H1 (cell line): ENCODE results near the gene PSMD9. TPM values are rescaled to one million over a fixed set of nuclear protein-coding genes. Genes with fewer than 3 reads are reported as not detected.

ENCODE experiments used
- CTCF ChIA-PET: fragments of 300-600 bp; sonication (Branson Sonifier 250); formaldehyde crosslinking; loops from one replicate; lab custom pipeline; 2021; ENCODE audit not compliant: partially characterized antibody; lab: Charles Lee
- POLR2A ChIA-PET: fragments of 300-600 bp; sonication (Branson Sonifier 250); formaldehyde crosslinking; loops from one replicate; lab custom pipeline; 2021; ENCODE audit warnings: inconsistent platforms; ENCODE audit not compliant: partially characterized antibody; lab: Charles Lee
- DNase-seq, 2 experiments: peaks; one replicate each; pipeline versions ENCODE4 v3.0.0 to v3.0.0-alpha.2; 2010 to 2022; ENCODE audit warnings: low spot score in 2 of 2, low read depth in 1 of 2, mixed read lengths in 1 of 2
- FAIRE-seq: peaks from 2 replicates; lab custom pipeline; 2011; peaks lifted over from hg19 to GRCh38; lab: Jason Lieb, UNC
- H2AFZ ChIP-seq: 2 replicates; pipeline ENCODE4 v1.8.1; 2012; ENCODE audit warnings: low read length, inconsistent platforms
- H2AK5ac ChIP-seq: 2 replicates; pipeline ENCODE4 v1.6.1; 2013; ENCODE audit warnings: low read depth, low read length
- H2BK120ac ChIP-seq: replicated peaks from 2 replicates; pipeline ENCODE3; 2013; ENCODE audit warnings: low read depth, low read length, inconsistent platforms
- H2BK12ac ChIP-seq: 2 replicates; pipeline ENCODE4 v1.6.1; 2013; ENCODE audit warnings: low read depth, low read length
- H2BK15ac ChIP-seq: 2 replicates; pipeline ENCODE4 v1.6.1; 2013; ENCODE audit warnings: low read length
- H2BK20ac ChIP-seq: 2 replicates; pipeline ENCODE4 v1.6.1; 2013; ENCODE audit warnings: low read length
- H2BK5ac ChIP-seq: 2 replicates; pipeline ENCODE4 v1.6.1; 2013; ENCODE audit warnings: low read depth, low read length
- H3K14ac ChIP-seq: 2 replicates; pipeline ENCODE4 v1.6.1; 2013; ENCODE audit warnings: inconsistent platforms; ENCODE audit not compliant: insufficient read length
- H3K18ac ChIP-seq: 2 replicates; pipeline ENCODE4 v1.6.1; 2013; ENCODE audit warnings: low read length; ENCODE audit errors: extremely low read depth
- H3K23ac ChIP-seq: 2 replicates; pipeline ENCODE4 v1.6.1; 2013; ENCODE audit warnings: inconsistent platforms; ENCODE audit not compliant: insufficient read length
- H3K23me2 ChIP-seq: 2 replicates; pipeline ENCODE4 v1.6.1; 2013; ENCODE audit warnings: low read depth, low read length
- H3K27ac ChIP-seq: 2 replicates; pipeline ENCODE4 v1.6.1; 2011; ENCODE audit warnings: low read depth, low read length, inconsistent platforms
- H3K27me3 ChIP-seq, 4 experiments: replicated peaks in 1 of 4; 1 replicate in 1 of 4; 2 replicates in 3 of 4; pipeline versions ENCODE4 v1.6.1 to v1.8.1; 2011 to 2013; ENCODE audit warnings: low read length in 3 of 4, mild to moderate bottlenecking in 3 of 4, inconsistent platforms in 2 of 4, mixed read lengths in 2 of 4, moderate library complexity in 1 of 4; ENCODE audit not compliant: control insufficient read depth in 3 of 4, insufficient read depth in 3 of 4; ENCODE audit errors: extremely low read depth in 1 of 4
- H3K36me3 ChIP-seq, 4 experiments: 2 replicates each; pipeline versions ENCODE4 v1.6.1 to v1.8.1; 2011 to 2013; ENCODE audit warnings: mild to moderate bottlenecking in 4 of 4, low read length in 3 of 4, moderate library complexity in 2 of 4, control low read depth in 1 of 4, inconsistent platforms in 1 of 4; ENCODE audit not compliant: insufficient read depth in 4 of 4, control insufficient read depth in 2 of 4
- H3K4ac ChIP-seq: replicated peaks from 2 replicates; pipeline ENCODE3; 2013; ENCODE audit warnings: low read length, low read depth, mixed read lengths, inconsistent platforms; ENCODE audit not compliant: insufficient read length
- H3K4me1 ChIP-seq, 4 experiments: replicated peaks in 1 of 4; 1 replicate in 1 of 4; 2 replicates in 3 of 4; pipeline versions ENCODE4 v1.6.1 to v1.8.1; 2011 to 2013; ENCODE audit warnings: low read length in 3 of 4, inconsistent platforms in 2 of 4, mixed read lengths in 1 of 4; ENCODE audit not compliant: insufficient read depth in 4 of 4, control insufficient read depth in 3 of 4
- H3K4me2 ChIP-seq, 2 experiments: 2 replicates each; pipeline versions ENCODE4 v1.6.1 to v1.8.1; 2011 to 2013; ENCODE audit warnings: low read depth in 2 of 2, low read length in 2 of 2, control low read depth in 1 of 2, inconsistent platforms in 1 of 2, mild to moderate bottlenecking in 1 of 2; ENCODE audit not compliant: insufficient read depth in 1 of 2
- H3K4me3 ChIP-seq, 4 experiments: fragments of 200-600, 300-600 bp in 1 of 4; sonication (generic), shearing (Covaris generic), sonication (Bioruptor Twin) in 1 of 4; 2 replicates each; pipeline versions ENCODE4 v1.5.1 to v1.8.1; 2011 to 2016; ENCODE audit warnings: low read length in 4 of 4, low read depth in 3 of 4, control low read depth in 2 of 4, inconsistent platforms in 2 of 4, mild to moderate bottlenecking in 2 of 4, mixed read lengths in 1 of 4, moderate library complexity in 1 of 4; ENCODE audit not compliant: insufficient read depth in 2 of 4; ENCODE audit errors: extremely low read depth in 1 of 4
- H3K56ac ChIP-seq: replicated peaks from 2 replicates; pipeline ENCODE3; 2013; ENCODE audit warnings: low read depth, mild to moderate bottlenecking, mixed read lengths, low read length, inconsistent platforms; ENCODE audit not compliant: insufficient read length
- H3K79me1 ChIP-seq: 2 replicates; pipeline ENCODE4 v1.6.1; 2013; ENCODE audit warnings: low read depth, low read length, control low read depth
- H3K79me2 ChIP-seq, 2 experiments: 2 replicates each; pipeline versions ENCODE4 v1.6.1 to v1.8.1; 2012 to 2013; ENCODE audit warnings: low read length in 2 of 2, mild to moderate bottlenecking in 2 of 2, inconsistent platforms in 1 of 2; ENCODE audit not compliant: insufficient read depth in 2 of 2, control insufficient read depth in 1 of 2
- H3K9ac ChIP-seq, 4 experiments: replicated peaks in 1 of 4; 1 replicate in 1 of 4; 2 replicates in 3 of 4; pipeline versions ENCODE4 v1.6.1 to v1.8.1; 2011 to 2013; ENCODE audit warnings: low read depth in 3 of 4, low read length in 3 of 4, control low read depth in 2 of 4, mild to moderate bottlenecking in 2 of 4, moderate library complexity in 2 of 4, inconsistent platforms in 1 of 4; ENCODE audit errors: extremely low read depth in 1 of 4
- H3K9me3 ChIP-seq, 2 experiments: 2 replicates each; pipeline versions ENCODE4 v1.6.1 to v1.8.1; 2012 to 2013; ENCODE audit warnings: mild to moderate bottlenecking in 2 of 2, moderate library complexity in 2 of 2, control low read depth in 1 of 2, inconsistent platforms in 1 of 2, low read depth in 1 of 2, low read length in 1 of 2, mixed read lengths in 1 of 2; ENCODE audit not compliant: insufficient read depth in 2 of 2
- H4K20me1 ChIP-seq, 2 experiments: replicated peaks in 1 of 2; 2 replicates each; pipeline versions ENCODE3 to v1.8.1; 2011 to 2013; ENCODE audit warnings: inconsistent platforms in 2 of 2, low read length in 2 of 2, mild to moderate bottlenecking in 1 of 2; ENCODE audit not compliant: insufficient read depth in 2 of 2, control insufficient read depth in 1 of 2
- H4K5ac ChIP-seq: 2 replicates; pipeline ENCODE4 v1.6.1; 2013; ENCODE audit warnings: low read length, low read depth, mixed read lengths, inconsistent platforms; ENCODE audit not compliant: insufficient read length
- H4K8ac ChIP-seq: 2 replicates; pipeline ENCODE4 v1.8.0; 2013; ENCODE audit warnings: mild to moderate bottlenecking, moderate library complexity, low read length, inconsistent platforms; ENCODE audit not compliant: insufficient read depth; ENCODE audit errors: extremely low read depth
- H4K91ac ChIP-seq: replicated peaks from 2 replicates; pipeline ENCODE3; 2013; ENCODE audit warnings: low read length, mixed read lengths, inconsistent platforms; ENCODE audit not compliant: insufficient read length
- CHD2 ChIP-seq: IDR thresholded peaks from 2 replicates; pipeline ENCODE4 v1.6.1; 2012; ENCODE audit warnings: low read length, improper control_type of control experiment
- KDM4A ChIP-seq: IDR thresholded peaks from one replicate; pipeline ENCODE4 v1.7.1; 2012; ENCODE audit warnings: low read depth, mild to moderate bottlenecking, moderate library complexity, low read length, inconsistent platforms; ENCODE audit not compliant: severe bottlenecking
- KDM5A ChIP-seq: fragments of 200-600 bp; IDR thresholded peaks from 2 replicates; pipeline ENCODE4 v1.7.1; 2012; ENCODE audit warnings: mild to moderate bottlenecking, low read length, inconsistent platforms, mixed read lengths
- RAD21 ChIP-seq, 2 experiments: IDR thresholded peaks in 1 of 2; conservative IDR thresholded peaks in 1 of 2; 2 replicates each; pipeline ENCODE4 v1.6.1; 2011; ENCODE audit warnings: low read depth in 2 of 2, low read length in 2 of 2, improper control_type of control experiment in 1 of 2, inconsistent platforms in 1 of 2, mild to moderate bottlenecking in 1 of 2, moderate library complexity in 1 of 2
- SAP30 ChIP-seq: fragments of 300-600 bp; sonication (generic); IDR thresholded peaks from 2 replicates; pipeline ENCODE4 v1.7.1; 2012; ENCODE audit warnings: low read length, moderate library complexity, mild to moderate bottlenecking, inconsistent platforms; ENCODE audit not compliant: insufficient read depth, insufficient replicate concordance
- SIN3A ChIP-seq, 2 experiments: IDR thresholded peaks in 1 of 2; conservative IDR thresholded peaks in 1 of 2; 2 replicates each; pipeline ENCODE4 v1.6.1; 2011 to 2012; ENCODE audit warnings: low read length in 2 of 2, improper control_type of control experiment in 1 of 2, low read depth in 1 of 2, mild to moderate bottlenecking in 1 of 2
- SUZ12 ChIP-seq: fragments of 200-600 bp; sonication (generic); IDR thresholded peaks from 2 replicates; pipeline ENCODE4 v1.6.1; 2012; ENCODE audit warnings: mild to moderate bottlenecking, inconsistent platforms, low read length, moderate library complexity, mixed read lengths
- WGBS, 2 experiments: shearing (Covaris generic) in 1 of 2; methylation state at CpG; one replicate each; pipeline versions ENCODE4 v1.1.6 to v1.1.7; 2013 to 2015; ENCODE audit warnings: low lambda C conversion rate in 2 of 2, mixed read lengths in 2 of 2, inconsistent platforms in 1 of 2, low coverage in 1 of 2, missing lambda C conversion rate in 1 of 2; ENCODE audit not compliant: insufficient replicate concordance in 2 of 2, insufficient coverage in 1 of 2, insufficient read length in 1 of 2; ENCODE audit errors: extremely low coverage in 1 of 2, missing lambda C conversion rate in 1 of 2; 5-methylcytosine and 5-hydroxymethylcytosine counted together
- polyA plus RNA-seq, 7 experiments: library from polyadenylated mRNA; depleted of rRNA in 3 of 7; stranded (reverse) in 5 of 7; unstranded in 2 of 7; fragments of >200 nt in 5 of 7; fragments of 200-250 nt in 2 of 7; gene quantifications; 1 replicate in 5 of 7; 2 replicates in 1 of 7; 4 replicates in 1 of 7; pipeline versions ENCODE4 v1.2.1 to v1.2.3, GENCODE V29; 2011 to 2013; ENCODE audit warnings: missing spikeins in 2 of 7, mixed read lengths in 2 of 7
- total RNA-seq: library from RNA; stranded (reverse); fragmentation: NEBNext Ultra II Directional; extraction: Animal tissue kit (Norgen Biotek cat#: 25700); gene quantifications from 2 replicates; pipeline ENCODE4 v1.2.1, GENCODE V29; 2021

Gene PSMD9
- total and polyA plus RNA-seq, 2 of the 8 experiments (the other 6 are each of a cell fraction or from before 2014, with no cell fraction given), result 28.8 to 36.1 TPM

GRCh38 chr12:121916719-121917118, 28.1 kb downstream of the PSMD9 start:
- no peak overlapping the region for H3K4me3 ChIP-seq
- no peak overlapping the region for H3K23ac ChIP-seq
- H2BK15ac ChIP-seq, result no peak overlapping the region
- no peak overlapping the region for H4K5ac ChIP-seq
- no peaks in the 10 kb centered on the region for H3K79me2 ChIP-seq
- no peak for FAIRE-seq
- CTCF ChIA-PET, result interaction anchor here (0.6 to 3.4 kb wide), 16 partner anchors 9 to 1955 kb away, joined by 3 to 13 read pairs (median 4); partner anchors contain the start of gene RHOF
- no peaks in the 10 kb centered on the region for H4K20me1 ChIP-seq
- no peak overlapping the region for H3K27ac ChIP-seq
- peaks cover 4% of the 10 kb centered on the region; the same call in 1 of the 2 replicates for H3K23me2 ChIP-seq
- no peaks in the 10 kb centered on the region for H3K27me3 ChIP-seq
- H2BK120ac ChIP-seq, result no peak overlapping the region
- H3K14ac ChIP-seq, result no peak overlapping the region
- TF ChIP-seq SAP30 (no peak), SUZ12 (no peak), KDM5A (no peak), CHD2 (no peak), KDM4A (no peak), SIN3A (conservative IDR thresholded peaks at IDR 0.05 in 1 of 2, IDR thresholded peaks at IDR 0.05 in 1 of 2; ENCODE audit: low read depth in 1 of 2, low read length in 2 of 2) (no peak), RAD21 (IDR thresholded peaks at IDR 0.05 in 1 of 2, conservative IDR thresholded peaks at IDR 0.05 in 1 of 2; ENCODE audit: low read depth in 2 of 2, low read length in 2 of 2) (peak; percentile 8 to 24; a peak in 1 of 4 replicates)
- TF ChIP-seq, all 59 proteins: peak for 1
- no peak overlapping the region for H3K4ac ChIP-seq
- peaks cover 0 to 7% (median 2%) of the 10 kb centered on the region in 4 experiments; a peak in 4 of 7 replicates for H3K4me1 ChIP-seq
- H3K4me2 ChIP-seq, result no peak overlapping the region
- H3K56ac ChIP-seq, result no peak overlapping the region
- H3K36me3 ChIP-seq, result peaks cover 0 to 13% (median 0%) of the 10 kb centered on the region in 4 experiments; a peak in 1 of 8 replicates
- WGBS, 2 experiments, result 86% methylated on average over 7 of the region's 7 CpGs; no CpG with 5 or more reads in 1 of the 2 experiments
- no peak overlapping the region for H2BK20ac ChIP-seq
- H4K8ac ChIP-seq, result no peak overlapping the region
- no peak overlapping the region for H2BK5ac ChIP-seq
- H2BK12ac ChIP-seq, result no peak overlapping the region
- H3K9ac ChIP-seq, result no peak overlapping the region
- H3K18ac ChIP-seq, result no peak overlapping the region
- H4K91ac ChIP-seq, result no peak overlapping the region
- H2AK5ac ChIP-seq, result no peak overlapping the region
- POLR2A ChIA-PET, result interaction anchor here (0.6 to 1.3 kb wide), 2 partner anchors 21 to 112 kb away, joined by 3 read pairs; no protein-coding TSS in a partner anchor
- H3K9me3 ChIP-seq, result no peaks in the 10 kb centered on the region
- DNase-seq, result no peak
- H2AFZ ChIP-seq, result no peak overlapping the region
- no peaks in the 10 kb centered on the region for H3K79me1 ChIP-seq
